Neural cell (in vitro differentiated cells): ENCODE results near the gene MALL. TPM values are rescaled to one million over a fixed set of nuclear protein-coding genes. Genes with fewer than 3 reads are reported as not detected.

Experiments
- polyA plus RNA-seq: library from polyadenylated mRNA; depleted of rRNA; stranded (reverse); fragments of >200 nt; gene quantifications from 2 replicates; pipeline ENCODE4 v1.2.3, GENCODE V29; 2014
- small RNA-seq, 3 experiments: library from RNA; depleted of rRNA; stranded (forward); fragments of <200 nt; gene quantifications; one replicate each; pipeline ENCODE3, GENCODE V24; 2012

MALL gene
- polyA plus RNA-seq, 1 donor from 2014 or later, result not detected

Small RNA genes lying within 50 kb of the gene (small RNA-seq; reads per million reads assigned to genes)
- gene MIR4267, result 0 reads per million in 3 experiments
- 0 reads per million in 3 experiments for gene MIR4436B1

Other genes starting within 250 kb of the MALL start
- 2.2 and 2.7 TPM in 2 replicates for gene LIMS3, start 217.1 kb downstream of the MALL start, polyA plus RNA-seq
- gene NPHP1, start 89.2 kb upstream of the MALL start, polyA plus RNA-seq, result 2.7 and 8.0 TPM in 2 replicates
- gene MTLN, start 96.7 kb upstream of the MALL start, polyA plus RNA-seq, result 55.6 and 102 TPM in 2 replicates